Erythroblast (primary cell): ENCODE data around the gene DRD2.

Experiments used
- GATA1 ChIP-seq: IDR thresholded peaks from 2 replicates; pipeline ENCODE4 v1.6.1; 2011; ENCODE audit warnings: low read depth, mild to moderate bottlenecking, control low read depth, low read length, moderate library complexity
- POLR2A ChIP-seq: IDR thresholded peaks from 2 replicates; pipeline ENCODE4 v1.6.1; 2011; ENCODE audit warnings: mild to moderate bottlenecking, low read length

DNA sequence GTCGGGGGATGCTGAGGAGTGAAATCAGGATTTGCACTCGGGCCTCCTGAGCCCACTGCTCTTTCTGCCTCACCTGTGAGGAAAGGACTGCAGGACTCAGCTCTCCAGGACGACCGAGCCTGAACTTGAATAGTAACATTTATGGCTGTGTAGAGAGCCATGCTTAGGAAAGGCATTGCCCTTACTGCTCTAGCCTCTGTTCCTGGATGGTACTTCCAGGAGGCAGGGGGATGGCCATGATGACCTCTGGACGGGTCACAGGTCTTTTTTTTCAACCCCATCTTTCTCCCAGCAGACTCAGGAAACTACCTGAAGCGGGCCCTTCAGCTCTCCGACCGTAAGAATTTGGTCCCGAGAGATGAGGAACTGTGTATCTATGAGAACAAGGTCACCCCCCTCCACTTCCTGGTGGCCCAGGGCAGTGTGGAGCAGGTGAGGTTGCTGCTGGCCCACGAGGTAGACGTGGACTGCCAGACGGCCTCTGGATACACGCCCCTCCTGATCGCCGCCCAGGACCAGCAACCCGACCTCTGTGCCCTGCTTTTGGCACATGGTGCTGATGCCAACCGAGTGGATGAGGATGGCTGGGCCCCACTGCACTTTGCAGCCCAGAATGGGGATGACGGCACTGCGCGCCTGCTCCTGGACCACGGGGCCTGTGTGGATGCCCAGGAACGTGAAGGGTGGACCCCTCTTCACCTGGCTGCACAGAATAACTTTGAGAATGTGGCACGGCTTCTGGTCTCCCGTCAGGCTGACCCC is 76.3 kb downstream of the DRD2 start:
- no peak for TF ChIP-seq POLR2A
- no peak for TF ChIP-seq GATA1
